Fibroblast of mammary gland (primary cell): ENCODE data around the gene SRRM2.

Source experiments
- DNase-seq: peaks from one replicate; pipeline ENCODE4 v3.0.0-alpha.2; 2010; ENCODE audit warnings: low read depth
- H3K4me3 ChIP-seq: 2 replicates; pipeline ENCODE4 v1.5.1; 2011; ENCODE audit warnings: low read depth, mild to moderate bottlenecking, low read length, moderate library complexity; ENCODE audit not compliant: control insufficient read depth
- CTCF ChIP-seq: conservative IDR thresholded peaks from 2 replicates; pipeline ENCODE4 v1.5.1; 2011; ENCODE audit warnings: low read depth, low read length, inconsistent platforms; ENCODE audit not compliant: control insufficient read depth, insufficient read depth

The SRRM2 gene

DNA sequence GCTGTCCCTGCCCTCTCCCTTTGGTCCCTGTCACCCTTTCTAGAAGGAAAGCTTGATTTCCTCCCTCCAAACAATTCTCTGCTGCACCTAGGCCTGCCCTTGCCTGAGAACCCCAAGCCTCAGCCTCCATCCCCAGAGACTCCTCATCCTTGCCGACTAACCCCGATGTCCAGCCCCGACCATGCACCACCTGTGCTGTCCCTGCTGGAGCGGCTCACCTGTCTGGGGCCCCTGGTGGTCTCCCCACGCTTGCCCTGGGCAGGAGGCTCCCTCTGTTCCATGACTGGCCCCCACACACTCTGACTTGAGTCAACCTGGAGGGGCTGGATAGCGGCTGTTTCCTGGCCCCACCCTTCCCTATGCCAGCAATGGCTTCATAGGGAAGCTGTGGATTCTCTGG lies 12.0 kb upstream of the SRRM2 start:
- no peak for TF ChIP-seq CTCF
- DNase-seq: no peak
- no peak overlapping the region for H3K4me3 ChIP-seq

DNA sequence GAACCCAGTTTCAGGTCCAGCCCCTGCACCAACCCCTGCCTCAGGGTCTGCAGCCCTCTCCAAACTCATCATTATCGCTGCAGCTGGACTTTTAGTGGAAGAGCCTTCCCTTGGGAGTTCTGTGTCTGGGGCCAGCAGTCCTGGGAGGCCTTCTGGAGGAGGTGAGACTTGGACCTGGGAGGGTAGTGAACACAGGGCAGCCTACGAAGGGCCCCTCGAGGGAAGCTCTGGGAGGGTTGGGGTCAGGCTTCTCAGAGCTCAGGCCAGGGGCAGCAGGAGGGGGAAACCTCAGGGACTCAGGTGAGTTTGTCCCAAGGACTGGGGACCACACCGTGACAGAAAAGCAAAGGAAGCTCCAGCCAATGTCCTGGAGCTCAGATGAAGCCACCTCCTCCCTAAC lies 11.3 kb upstream of the SRRM2 start:
- no peak overlapping the region for H3K4me3 ChIP-seq
- no peak for DNase-seq
- TF ChIP-seq CTCF: no peak

- no peak for TF ChIP-seq CTCF
- DNase-seq: no peak
- no peak overlapping the region for H3K4me3 ChIP-seq
Measured at GRCh38 chr16:2742323-2743006, 10.0 kb upstream of the SRRM2 start.

GRCh38 chr16:2743007-2743810 lies 9.2 kb upstream of the SRRM2 start:
- TF ChIP-seq CTCF: no peak
- no peak for DNase-seq
- H3K4me3 ChIP-seq: no peak overlapping the region

GRCh38 chr16:2744711-2745110 lies 7.7 kb upstream of the SRRM2 start:
- H3K4me3 ChIP-seq: no peak overlapping the region
- DNase-seq: no peak
- no peak for TF ChIP-seq CTCF

- TF ChIP-seq CTCF: no peak
- no peak overlapping the region for H3K4me3 ChIP-seq
Measured at GRCh38 chr16:2745116-2745890, 7.1 kb upstream of the SRRM2 start.

More at GRCh38 chr16:2745116-2745890, 7.1 kb upstream of the SRRM2 start:
- no peak for DNase-seq
